Stimulated activated CD4-positive, alpha-beta T cell treated with anti-CD3 and anti-CD28 coated beads, Interleukin-4, amount 100 ng/mL, for 1 hour (primary cell): ENCODE data around the gene REST.
A peak's percentile ranks its signal among the peaks of the same experiment; 100 is the strongest.
"Not testable (repeated sequence)": the region's sequence is repeated elsewhere in the genome, so short reads cannot be mapped to it uniquely, and the experiment has no call there.

ENCODE experiments used
- DNase-seq: peaks from one replicate; pipeline ENCODE4 v3.0.0-alpha.2; 2020

Gene REST

GRCh38 chr4:56909086-56909894, 1.6 kb downstream of the REST start:
- no peak for DNase-seq

- DNase-seq: no peak
These were observed 2.7 kb downstream of the REST start for GRCh38 chr4:56910172-56910967.

GRCh38 chr4:56914336-56914735, 6.6 kb downstream of the REST start:
- no peak for DNase-seq

- not testable (repeated sequence) for DNase-seq
These were observed 7.3 kb downstream of the REST start for GRCh38 chr4:56914977-56915376.

- DNase-seq: no peak
These were observed 19.5 kb downstream of the REST start for GRCh38 chr4:56927196-56927595.

GRCh38 chr4:56930638-56931037, 22.9 kb downstream of the REST start:
- no peak for DNase-seq

GRCh38 chr4:56931924-56932323, 24.2 kb downstream of the REST start:
- DNase-seq: no peak

GRCh38 chr4:56937262-56937661, 29.6 kb downstream of the REST start:
- no peak for DNase-seq

- DNase-seq: not testable (repeated sequence)
These were observed 32.1 kb downstream of the REST start for GRCh38 chr4:56939826-56940225.

GRCh38 chr4:56940403-56940802, 32.7 kb downstream of the REST start:
- DNase-seq: no peak

GRCh38 chr4:56940971-56941370, 33.3 kb downstream of the REST start:
- DNase-seq: no peak

GRCh38 chr4:56941403-56941802, 33.7 kb downstream of the REST start:
- DNase-seq: no peak

GRCh38 chr4:56953680-56954520, 46.2 kb downstream of the REST start:
- no peak for DNase-seq

- DNase-seq: no peak
These were observed 50.4 kb downstream of the REST start for GRCh38 chr4:56958111-56958517.

GRCh38 chr4:56959100-56959499, 51.4 kb downstream of the REST start:
- no peak for DNase-seq

- DNase-seq: no peak
These were observed 53.4 kb downstream of the REST start for GRCh38 chr4:56961107-56961500.

GRCh38 chr4:56971383-56971782, 63.7 kb downstream of the REST start:
- DNase-seq: no peak

GRCh38 chr4:56972389-56972788, 64.7 kb downstream of the REST start:
- no peak for DNase-seq

- DNase-seq: no peak
These were observed 65.1 kb downstream of the REST start for GRCh38 chr4:56972809-56973208.

- no peak for DNase-seq
These were observed 65.6 kb downstream of the REST start for GRCh38 chr4:56973336-56973735.

- DNase-seq: no peak
These were observed 68.7 kb downstream of the REST start for GRCh38 chr4:56976283-56976836.

- DNase-seq: peak; percentile 59
These were observed 69.2 kb downstream of the REST start for GRCh38 chr4:56976837-56977320.
